ENCODE results near the gene ZNF516. TPM values are rescaled to one million over a fixed set of nuclear protein-coding genes. Genes with fewer than 3 reads are reported as not detected.

ZNF516 gene
- total and polyA plus RNA-seq, 4 donors: 2.5 to 12.2 (median 7.6) TPM

- TF ChIP-seq CTCF (IDR thresholded peaks at IDR 0.05; ENCODE audit: low read depth, low read length, missing input control): no peak
- TF ChIP-seq, protein P1, sequence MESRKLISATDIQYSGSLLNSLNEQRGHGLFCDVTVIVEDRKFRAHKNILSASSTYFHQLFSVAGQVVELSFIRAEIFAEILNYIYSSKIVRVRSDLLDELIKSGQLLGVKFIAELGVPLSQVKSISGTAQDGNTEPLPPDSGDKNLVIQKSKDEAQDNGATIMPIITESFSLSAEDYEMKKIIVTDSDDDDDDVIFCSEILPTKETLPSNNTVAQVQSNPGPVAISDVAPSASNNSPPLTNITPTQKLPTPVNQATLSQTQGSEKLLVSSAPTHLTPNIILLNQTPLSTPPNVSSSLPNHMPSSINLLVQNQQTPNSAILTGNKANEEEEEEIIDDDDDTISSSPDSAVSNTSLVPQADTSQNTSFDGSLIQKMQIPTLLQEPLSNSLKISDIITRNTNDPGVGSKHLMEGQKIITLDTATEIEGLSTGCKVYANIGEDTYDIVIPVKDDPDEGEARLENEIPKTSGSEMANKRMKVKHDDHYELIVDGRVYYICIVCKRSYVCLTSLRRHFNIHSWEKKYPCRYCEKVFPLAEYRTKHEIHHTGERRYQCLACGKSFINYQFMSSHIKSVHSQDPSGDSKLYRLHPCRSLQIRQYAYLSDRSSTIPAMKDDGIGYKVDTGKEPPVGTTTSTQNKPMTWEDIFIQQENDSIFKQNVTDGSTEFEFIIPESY (IDR thresholded peaks at IDR 0.05): no peak
Measured at GRCh38 chr18:76386886-76387285, 108.2 kb downstream of the ZNF516 start (continued).

DNA sequence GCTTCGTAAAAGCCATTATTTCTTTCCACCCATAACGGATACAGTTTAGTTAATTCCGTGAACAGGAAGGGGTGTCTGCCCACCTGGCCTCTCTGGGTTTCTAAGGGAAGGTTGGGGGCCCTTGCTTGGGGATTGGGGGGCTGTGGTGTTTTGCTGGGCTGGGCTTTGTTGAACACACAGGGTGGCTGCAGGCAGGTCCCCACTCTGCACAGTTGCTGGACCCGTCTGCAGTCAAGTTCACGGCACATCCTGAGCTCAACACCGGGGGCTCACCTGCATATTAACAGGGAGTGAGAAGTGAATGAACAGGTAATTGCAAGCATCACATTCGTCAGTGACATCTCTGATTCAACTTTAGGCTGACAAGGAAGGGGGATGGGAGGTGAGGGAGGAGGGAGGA lies 109.0 kb downstream of the ZNF516 start:
- H3K9me3 ChIP-seq (ENCODE audit: control insufficient read depth in 4 of 4, low read length in 3 of 4): no peaks in the 10 kb centered on the region
- H3K27me3 ChIP-seq (ENCODE audit: control insufficient read depth in 4 of 4, insufficient read depth in 4 of 4, low read length in 3 of 4): no peaks in the 10 kb centered on the region
- no peak overlapping the region for H3K27ac ChIP-seq (ENCODE audit: low read depth in 1 of 2, low read length in 2 of 2)
- no peak for DNase-seq (ENCODE audit: low spot score)
- 93% methylated on average over 7 of the region's 7 CpGs for WGBS
- no peaks in the 10 kb centered on the region for H3K36me3 ChIP-seq (ENCODE audit: control insufficient read depth in 4 of 4, insufficient read depth in 3 of 4, low read depth in 1 of 4, low read length in 3 of 4)
- H3K4me3 ChIP-seq (ENCODE audit: low read depth in 1 of 3, low read length in 3 of 3): no peak overlapping the region
- TF ChIP-seq NR2F2 (IDR thresholded peaks at IDR 0.05): no peak
- H3K4me1 ChIP-seq (ENCODE audit: control insufficient read depth in 4 of 4, insufficient read depth in 4 of 4, low read length in 3 of 4): peaks cover 0 to 15% (median 7%) of the 10 kb centered on the region in 4 donors
- no peak overlapping the region for H3K9ac ChIP-seq (ENCODE audit: low read depth in 1 of 2, low read length in 2 of 2)

- TF ChIP-seq TAF1 (conservative IDR thresholded peaks at IDR 0.05): no peak
- TF ChIP-seq SP1 (IDR thresholded peaks at IDR 0.05): no peak
- TF ChIP-seq NR2F2 (IDR thresholded peaks at IDR 0.05): no peak
- peaks cover 0 to 11% (median 5%) of the 10 kb centered on the region in 4 donors for H3K4me1 ChIP-seq (ENCODE audit: control insufficient read depth in 4 of 4, insufficient read depth in 4 of 4, low read length in 3 of 4)
- no peak overlapping the region for H3K27ac ChIP-seq (ENCODE audit: low read depth in 1 of 2, low read length in 2 of 2)
- H3K4me3 ChIP-seq (ENCODE audit: low read depth in 1 of 3, low read length in 3 of 3): no peak overlapping the region
- no peaks in the 10 kb centered on the region for H3K9me3 ChIP-seq (ENCODE audit: control insufficient read depth in 4 of 4, low read length in 3 of 4)
- no peaks in the 10 kb centered on the region for H3K27me3 ChIP-seq (ENCODE audit: control insufficient read depth in 4 of 4, insufficient read depth in 4 of 4, low read length in 3 of 4)
- DNase-seq (ENCODE audit: low spot score): no peak
- WGBS: 97% methylated on average over 10 of the region's 10 CpGs
- no peak overlapping the region for H3K9ac ChIP-seq (ENCODE audit: low read depth in 1 of 2, low read length in 2 of 2)
- H3K36me3 ChIP-seq (ENCODE audit: control insufficient read depth in 4 of 4, insufficient read depth in 3 of 4, low read depth in 1 of 4, low read length in 3 of 4): no peaks in the 10 kb centered on the region
Measured at GRCh38 chr18:76385681-76385975, 109.4 kb downstream of the ZNF516 start.

- H3K36me3 ChIP-seq (ENCODE audit: control insufficient read depth in 4 of 4, insufficient read depth in 3 of 4, low read depth in 1 of 4, low read length in 3 of 4): peaks cover 0 to under 1% (median under 1%) of the 10 kb centered on the region in 4 donors
- H3K4me1 ChIP-seq (ENCODE audit: control insufficient read depth in 4 of 4, insufficient read depth in 4 of 4, low read length in 3 of 4): peaks cover 0 to 5% (median under 1%) of the 10 kb centered on the region in 4 donors
- H3K4me3 ChIP-seq (ENCODE audit: low read depth in 1 of 3, low read length in 3 of 3): no peak overlapping the region
- no peak for DNase-seq (ENCODE audit: low spot score)
- no peak for TF ChIP-seq JUND (IDR thresholded peaks at IDR 0.05)
- no peak for TF ChIP-seq REST (IDR thresholded peaks at IDR 0.05)
- no peaks in the 10 kb centered on the region for H3K27me3 ChIP-seq (ENCODE audit: control insufficient read depth in 4 of 4, insufficient read depth in 4 of 4, low read length in 3 of 4)
- H3K9ac ChIP-seq (ENCODE audit: low read depth in 1 of 2, low read length in 2 of 2): no peak overlapping the region
- H3K9me3 ChIP-seq (ENCODE audit: control insufficient read depth in 4 of 4, low read length in 3 of 4): no peaks in the 10 kb centered on the region
- H3K27ac ChIP-seq (ENCODE audit: low read depth in 1 of 2, low read length in 2 of 2): no peak overlapping the region
- 98% methylated on average over 35 of the region's 35 CpGs for WGBS
Measured at GRCh38 chr18:76384861-76385680, 110.0 kb downstream of the ZNF516 start.

All from liver (tissue), 9 donors.